Vagina (tissue), 2 donors: ENCODE data around the gene EHMT1.

Experiments used
- CTCF ChIP-seq, 3 experiments: fragments of 450-650 bp in 2 of 3; fragments of 200-600 bp in 1 of 3; sonication (generic) in 1 of 3; IDR thresholded peaks; one replicate each; pipeline ENCODE4 v1.5.1; 2017 to 2019; ENCODE audit warnings: antibody characterized with exemption in 3 of 3, mild to moderate bottlenecking in 2 of 3, moderate library complexity in 2 of 3
- POLR2A ChIP-seq, 2 donors: fragments of 450-650 bp; IDR thresholded peaks; one replicate each; pipeline ENCODE4 v1.6.1; 2017; ENCODE audit warnings: antibody characterized with exemption in 2 of 2, mild to moderate bottlenecking in 2 of 2, moderate library complexity in 2 of 2
- POLR2AphosphoS5 ChIP-seq, 2 donors: sonication (generic); formaldehyde crosslinking; IDR thresholded peaks; one replicate each; pipeline ENCODE4 v1.9.0; 2017; ENCODE audit warnings: antibody characterized with exemption in 2 of 2, mild to moderate bottlenecking in 2 of 2, low read depth in 1 of 2; ENCODE audit not compliant: insufficient read depth in 1 of 2

- TF ChIP-seq CTCF (IDR thresholded peaks at IDR 0.05) (no peak), POLR2A (IDR thresholded peaks at IDR 0.05) (no peak), POLR2AphosphoS5 (IDR thresholded peaks at IDR 0.05; ENCODE audit: insufficient read depth in 1 of 2, low read depth in 1 of 2) (no peak)
Observed at GRCh38 chr9:137612741-137613142, 6.1 kb upstream of the EHMT1 start.
